K562 (cell line): ENCODE measurements around the gene PPT2. TPM values are rescaled to one million over a fixed set of nuclear protein-coding genes. Genes with fewer than 3 reads are reported as not detected.

Experiments
- ATAC-seq: fragments of 200-7000 bp; cut with Tn5 transposase; 3 replicates; pipeline ENCODE4 v1.9.1; 2020; ENCODE audit warnings: moderate library complexity
- BruUV-seq: library from RNA; stranded (reverse); fragments of 400-500 nt; replicated peaks from 2 replicates; lab custom pipeline; 2021; lab: Mats Ljungman, UMichigan
- CTCF ChIA-PET: fragments of 300-600 bp; formaldehyde crosslinking; extraction: SDS; loops from one replicate; lab custom pipeline; 2021; ENCODE audit warnings: low intra/inter-chr PET ratio; lab: Yijun Ruan, JAX
- POLR2A ChIA-PET: fragments of 300-600, 350-650 bp; sonication (Branson Sonifier 250); formaldehyde crosslinking; extraction: SDS; loops from one replicate; lab custom pipeline; 2021; ENCODE audit warnings: antibody characterized with exemption, inconsistent platforms; lab: Yijun Ruan, JAX
- DNase-seq, 4 experiments: peaks; one replicate each; pipeline versions ENCODE4 v3.0.0 to v3.0.0-alpha.2; 2011 to 2018; ENCODE audit warnings: low spot score in 3 of 4, mixed read lengths in 3 of 4; ENCODE audit errors: extremely low read depth in 1 of 4
- FAIRE-seq: peaks from 2 replicates; lab custom pipeline; 2011; peaks lifted over from hg19 to GRCh38; lab: Jason Lieb, UNC
- H2AFZ ChIP-seq: 2 replicates; pipeline ENCODE4 v1.6.0; 2011; ENCODE audit warnings: low read depth, low read length, control low read depth, inconsistent platforms
- H3K27ac ChIP-seq: fragments of 200-600 bp; 3 replicates; pipeline ENCODE4 v1.8.0; 2011; ENCODE audit warnings: low read depth, mild to moderate bottlenecking, control low read depth, inconsistent platforms, low read length, moderate library complexity, mixed read lengths; ENCODE audit errors: extremely low read depth
- H3K27me3 ChIP-seq, 2 experiments: fragments of 300-600 bp in 1 of 2; 2 replicates in 1 of 2; 3 replicates in 1 of 2; pipeline versions ENCODE4 v1.6.0 to v1.8.0; 2011; ENCODE audit warnings: inconsistent platforms in 2 of 2, low read length in 2 of 2, mild to moderate bottlenecking in 1 of 2, mixed read lengths in 1 of 2, moderate library complexity in 1 of 2; ENCODE audit not compliant: control insufficient read depth in 2 of 2, insufficient read depth in 2 of 2
- H3K36me3 ChIP-seq: fragments of 300-600 bp; 3 replicates; pipeline ENCODE4 v1.8.0; 2011; ENCODE audit warnings: mild to moderate bottlenecking, low read length, inconsistent platforms; ENCODE audit not compliant: control insufficient read depth, insufficient read depth
- H3K4me1 ChIP-seq, 2 experiments: fragments of 200-600 bp in 1 of 2; replicated peaks in 1 of 2; 2 replicates in 1 of 2; 3 replicates in 1 of 2; pipeline versions ENCODE4 v1.5.1 to v1.8.0; 2011; ENCODE audit warnings: inconsistent platforms in 2 of 2, low read length in 2 of 2, mild to moderate bottlenecking in 1 of 2, mixed read lengths in 1 of 2, moderate library complexity in 1 of 2; ENCODE audit not compliant: control insufficient read depth in 2 of 2, insufficient read depth in 2 of 2
- H3K4me2 ChIP-seq: 2 replicates; pipeline ENCODE4 v1.6.1; 2011; ENCODE audit warnings: low read length, control low read depth, inconsistent platforms, mixed read lengths; ENCODE audit not compliant: insufficient read depth
- H3K4me3 ChIP-seq: fragments of 200-600 bp; sonication (generic), shearing (Covaris generic); 2 replicates; pipeline ENCODE4 v1.5.1; 2016; ENCODE audit warnings: control low read depth, inconsistent platforms
- H3K79me2 ChIP-seq: fragments of 200-600 bp; 3 replicates; pipeline ENCODE4 v1.8.0; 2011; ENCODE audit warnings: low read length, inconsistent platforms; ENCODE audit not compliant: control insufficient read depth, insufficient read depth
- H3K9ac ChIP-seq, 2 experiments: 2 replicates each; pipeline versions ENCODE4 v1.6.0 to v1.6.1; 2011; ENCODE audit warnings: low read depth in 2 of 2, low read length in 2 of 2, control low read depth in 1 of 2, inconsistent platforms in 1 of 2, mild to moderate bottlenecking in 1 of 2, mixed read lengths in 1 of 2; ENCODE audit not compliant: insufficient read depth in 1 of 2
- H3K9me1 ChIP-seq: one replicate; pipeline ENCODE4 v1.6.0; 2011; ENCODE audit warnings: inconsistent platforms, mild to moderate bottlenecking, low read length, moderate library complexity; ENCODE audit not compliant: control insufficient read depth, insufficient read depth
- H3K9me3 ChIP-seq: replicated peaks from 2 replicates; pipeline ENCODE4 v1.5.1; 2011; ENCODE audit warnings: low read depth, low read length, inconsistent platforms; ENCODE audit not compliant: control insufficient read depth, insufficient read depth
- H4K20me1 ChIP-seq: replicated peaks from 2 replicates; pipeline ENCODE4 v1.6.1; 2011; ENCODE audit warnings: low read length, inconsistent platforms, mixed read lengths; ENCODE audit not compliant: control insufficient read depth, insufficient read depth
- ELF4 ChIP-seq: fragments of 450-650 bp; formaldehyde crosslinking; IDR thresholded peaks from 2 replicates; pipeline ENCODE4 v1.4.0; 2022; ENCODE audit warnings: missing genetic modification characterization
- GTF2A2 ChIP-seq: IDR thresholded peaks from 2 replicates; pipeline ENCODE4 v1.6.1; 2016; ENCODE audit warnings: mild to moderate bottlenecking, missing genetic modification characterization, missing compliant biosample characterization
- NR1H2 ChIP-seq: sonication (generic); formaldehyde crosslinking; IDR thresholded peaks from 2 replicates; pipeline ENCODE4 v1.4.0; 2020; ENCODE audit warnings: mild to moderate bottlenecking, missing genetic modification reagents
- POLR2G ChIP-seq: fragments of 200-400 bp; formaldehyde crosslinking; IDR thresholded peaks from 2 replicates; pipeline ENCODE4 v1.6.1; 2017; ENCODE audit warnings: low read depth, mild to moderate bottlenecking, antibody characterized with exemption, low read length, moderate library complexity
- WGBS: fragments of 100-300 bp; shearing (Covaris generic); methylation state at CpG from one replicate; pipeline ENCODE4 v1.1.6; 2016; ENCODE audit warnings: low coverage, mixed read lengths; ENCODE audit not compliant: insufficient coverage; ENCODE audit errors: missing lambda C conversion rate; 5-methylcytosine and 5-hydroxymethylcytosine counted together
- in situ Hi-C: fragments of 300-500 bp; cut with MboI; formaldehyde crosslinking; loops from 4 replicates; pipeline ENCODE4 v1.15.0; 2018; ENCODE audit warnings: inconsistent platforms, mixed read lengths
- intact Hi-C: fragments of 100-400 bp; cut with micrococcal nuclease; formaldehyde crosslinking; loops from 2 replicates; pipeline ENCODE4 v1.14.2; 2022
- polyA plus RNA-seq, 8 experiments: library from polyadenylated mRNA; depleted of rRNA in 4 of 8; stranded (reverse) in 5 of 8; unstranded in 3 of 8; fragments of >200 nt; fragmentation: Nextera tagmentation in 2 of 8; fragmentation: Illumina TruSeq in 1 of 8; extraction: Ambion mirVana in 2 of 8; extraction: Trizol in 1 of 8; gene quantifications; 2 replicates each; pipeline versions ENCODE4 v1.2.1 to v1.2.3, GENCODE V29; 2011 to 2014; ENCODE audit warnings: inconsistent platforms in 1 of 8, missing spikeins in 1 of 8
- total RNA-seq, 7 experiments: library from RNA; depleted of rRNA in 6 of 7; stranded (reverse); fragments of >200 nt in 6 of 7; fragmentation: Illumina TruSeq in 2 of 7; extraction: Trizol in 2 of 7; gene quantifications; 2 replicates each; pipeline versions ENCODE4 v1.2.1 to v1.2.3, GENCODE V29; 2011 to 2021; ENCODE audit warnings: low replicate concordance in 1 of 7
- TF ChIP-seq, protein P1 (sequence below): fragments of 450-650 bp; formaldehyde crosslinking; conservative IDR thresholded peaks from 2 replicates; pipeline ENCODE4 v1.4.0; 2022; ENCODE audit warnings: mild to moderate bottlenecking, missing genetic modification characterization
- TF ChIP-seq, protein P2 (sequence below): fragments of 450-650 bp; formaldehyde crosslinking; IDR thresholded peaks from 2 replicates; pipeline ENCODE4 v1.4.0; 2022; ENCODE audit warnings: missing genetic modification characterization
- TF ChIP-seq, protein P3 (sequence below), 2 experiments: fragments of 450-650 bp; conservative IDR thresholded peaks; 2 replicates each; pipeline ENCODE4 v1.6.1; 2017; ENCODE audit warnings: mild to moderate bottlenecking in 2 of 2, moderate library complexity in 2 of 2

Gene PPT2
- total and polyA plus RNA-seq, 9 of the 15 experiments (the other 6 are each of a cell fraction or from before 2014, with no cell fraction given): 27.4 to 98.8 (median 69.9) TPM

DNA sequence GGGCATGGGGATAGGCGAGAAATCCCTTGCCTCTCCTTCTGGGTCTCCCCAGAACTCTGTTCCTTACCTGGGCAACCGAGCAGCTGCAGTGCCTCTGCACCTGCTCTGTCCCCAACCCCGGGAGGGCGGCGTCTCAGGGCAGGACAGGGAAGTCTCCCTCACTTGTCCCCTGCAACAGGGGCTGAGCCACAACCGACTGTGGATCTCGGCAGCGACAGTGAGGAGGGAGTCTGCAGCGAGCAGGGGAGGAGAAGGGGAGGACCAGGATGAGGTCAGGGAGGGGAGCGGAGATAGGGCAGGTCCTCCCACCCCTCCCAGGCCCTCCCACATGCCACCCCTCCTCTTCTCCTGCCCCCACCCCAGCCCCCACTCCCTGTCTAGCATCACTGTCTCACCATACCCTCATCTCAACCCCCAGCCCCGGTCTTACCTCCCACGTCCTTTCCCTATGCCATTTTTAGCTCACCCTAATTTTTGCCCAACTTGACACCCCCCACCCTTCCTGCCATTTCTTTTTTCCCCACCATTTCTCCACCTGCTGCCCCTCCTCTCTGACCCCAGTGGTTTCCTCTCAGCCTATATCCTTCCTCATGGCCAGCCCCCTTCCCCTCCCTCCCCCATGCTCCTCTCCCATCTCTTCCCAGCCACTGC, 44.7 kb upstream of the PPT2 start, which contains the start of gene TNXB:
Gene TNXB, minus strand, starts transcription at position 225 of the 651 bp plus-strand sequence. CDS start 11,140 bp downstream, outside the sequence.
- no peaks in the 10 kb centered on the region for H3K9me1 ChIP-seq
- no TSS peak for BruUV-seq
- in situ Hi-C loops: no loop called here
- WGBS: 3% methylated on average over 10 of the region's 12 CpGs
- H3K36me3 ChIP-seq: no peaks in the 10 kb centered on the region
- H3K9ac ChIP-seq: peak within 1 kb of the TSS in 1 of 2 experiments; percentile 80; a peak in 2 of 4 replicates
- H3K27me3 ChIP-seq: peaks cover 0 to 18% of the 10 kb centered on the region in 2 experiments; a peak in 2 of 5 replicates
- ATAC-seq: peak; percentile 64
- no peak within 1 kb of the TSS for H3K4me3 ChIP-seq
- peaks cover 29 to 43% of the 10 kb centered on the region in 2 experiments for H3K4me1 ChIP-seq
- ChIA-PET CTCF (interaction anchor here (0.6 kb wide), 2 partner anchors 10 to 1245 kb away, joined by 3 to 4 read pairs; no protein-coding TSS in a partner anchor), POLR2A (interaction anchor here (0.6 to 4.9 kb wide), 7 partner anchors 9 to 79 kb away, joined by 3 to 38 read pairs (median 6); partner anchors contain the start of gene ATF6B)
- no peaks in the 10 kb centered on the region for H3K79me2 ChIP-seq
- no peaks in the 10 kb centered on the region for H3K9me3 ChIP-seq
- no peak within 1 kb of the TSS for H3K27ac ChIP-seq
- no peaks in the 10 kb centered on the region for H4K20me1 ChIP-seq
- H2AFZ ChIP-seq: no peak within 1 kb of the TSS
- intact Hi-C loops: no loop called here
- FAIRE-seq: peak; percentile 26
- H3K4me2 ChIP-seq: peak within 1 kb of the TSS; percentile 51
- peak; percentile 63 to 85 (median 74) for DNase-seq
- TF ChIP-seq NR1H2 (CRISPR knock-in tag) (no peak), GTF2A2 (no peak), ELF4 (CRISPR knock-in tag) (peak; percentile 50; the same call in 1 of the 2 replicates), POLR2G (peak; percentile 68)
- TF ChIP-seq, protein P1, sequence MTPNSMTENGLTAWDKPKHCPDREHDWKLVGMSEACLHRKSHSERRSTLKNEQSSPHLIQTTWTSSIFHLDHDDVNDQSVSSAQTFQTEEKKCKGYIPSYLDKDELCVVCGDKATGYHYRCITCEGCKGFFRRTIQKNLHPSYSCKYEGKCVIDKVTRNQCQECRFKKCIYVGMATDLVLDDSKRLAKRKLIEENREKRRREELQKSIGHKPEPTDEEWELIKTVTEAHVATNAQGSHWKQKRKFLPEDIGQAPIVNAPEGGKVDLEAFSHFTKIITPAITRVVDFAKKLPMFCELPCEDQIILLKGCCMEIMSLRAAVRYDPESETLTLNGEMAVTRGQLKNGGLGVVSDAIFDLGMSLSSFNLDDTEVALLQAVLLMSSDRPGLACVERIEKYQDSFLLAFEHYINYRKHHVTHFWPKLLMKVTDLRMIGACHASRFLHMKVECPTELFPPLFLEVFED: 0 out of 2 replicates have a peak, but pooled peaks have one; percentile 53
- TF ChIP-seq, protein P2, sequence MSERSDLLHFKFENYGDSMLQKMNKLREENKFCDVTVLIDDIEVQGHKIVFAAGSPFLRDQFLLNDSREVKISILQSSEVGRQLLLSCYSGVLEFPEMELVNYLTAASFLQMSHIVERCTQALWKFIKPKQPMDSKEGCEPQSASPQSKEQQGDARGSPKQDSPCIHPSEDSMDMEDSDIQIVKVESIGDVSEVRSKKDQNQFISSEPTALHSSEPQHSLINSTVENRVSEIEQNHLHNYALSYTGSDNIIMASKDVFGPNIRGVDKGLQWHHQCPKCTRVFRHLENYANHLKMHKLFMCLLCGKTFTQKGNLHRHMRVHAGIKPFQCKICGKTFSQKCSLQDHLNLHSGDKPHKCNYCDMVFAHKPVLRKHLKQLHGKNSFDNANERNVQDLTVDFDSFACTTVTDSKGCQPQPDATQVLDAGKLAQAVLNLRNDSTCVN: peak; percentile 64; the same call in 1 of the 2 replicates
- TF ChIP-seq, protein P3, sequence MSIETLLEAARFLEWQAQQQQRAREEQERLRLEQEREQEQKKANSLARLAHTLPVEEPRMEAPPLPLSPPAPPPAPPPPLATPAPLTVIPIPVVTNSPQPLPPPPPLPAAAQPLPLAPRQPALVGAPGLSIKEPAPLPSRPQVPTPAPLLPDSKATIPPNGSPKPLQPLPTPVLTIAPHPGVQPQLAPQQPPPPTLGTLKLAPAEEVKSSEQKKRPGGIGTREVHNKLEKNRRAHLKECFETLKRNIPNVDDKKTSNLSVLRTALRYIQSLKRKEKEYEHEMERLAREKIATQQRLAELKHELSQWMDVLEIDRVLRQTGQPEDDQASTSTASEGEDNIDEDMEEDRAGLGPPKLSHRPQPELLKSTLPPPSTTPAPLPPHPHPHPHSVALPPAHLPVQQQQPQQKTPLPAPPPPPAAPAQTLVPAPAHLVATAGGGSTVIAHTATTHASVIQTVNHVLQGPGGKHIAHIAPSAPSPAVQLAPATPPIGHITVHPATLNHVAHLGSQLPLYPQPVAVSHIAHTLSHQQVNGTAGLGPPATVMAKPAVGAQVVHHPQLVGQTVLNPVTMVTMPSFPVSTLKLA (conservative IDR thresholded peaks at IDR 0.05): no peak
